ENCODE measurements around the gene DACH1. TPM values are rescaled to one million over a fixed set of nuclear protein-coding genes. Genes with fewer than 3 reads are reported as not detected.

The DACH1 gene
- total RNA-seq, 1 experiment from 2014 or later: 0.02 TPM

DNA sequence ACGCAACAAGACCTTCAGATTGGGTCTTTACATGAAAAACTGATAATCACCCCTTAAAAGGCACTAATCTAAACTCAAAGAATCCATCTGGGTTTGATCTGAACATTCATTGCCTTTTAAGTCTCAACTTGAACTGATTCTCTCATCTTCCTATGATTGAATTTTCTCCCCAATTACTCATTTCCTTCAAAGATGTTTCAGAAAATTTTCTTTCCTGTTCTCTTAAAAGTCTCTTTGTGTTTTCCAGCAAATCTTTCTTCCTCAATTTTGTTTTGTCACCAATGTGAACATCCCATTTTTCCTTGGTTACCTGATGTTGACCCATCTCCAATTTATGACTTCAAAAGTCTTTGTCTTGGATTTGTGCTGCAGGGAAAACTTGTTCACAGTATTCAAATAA lies 234.3 kb downstream of the DACH1 start:
- DNase-seq (ENCODE audit: extremely low read depth, low read depth): no peak

DNA sequence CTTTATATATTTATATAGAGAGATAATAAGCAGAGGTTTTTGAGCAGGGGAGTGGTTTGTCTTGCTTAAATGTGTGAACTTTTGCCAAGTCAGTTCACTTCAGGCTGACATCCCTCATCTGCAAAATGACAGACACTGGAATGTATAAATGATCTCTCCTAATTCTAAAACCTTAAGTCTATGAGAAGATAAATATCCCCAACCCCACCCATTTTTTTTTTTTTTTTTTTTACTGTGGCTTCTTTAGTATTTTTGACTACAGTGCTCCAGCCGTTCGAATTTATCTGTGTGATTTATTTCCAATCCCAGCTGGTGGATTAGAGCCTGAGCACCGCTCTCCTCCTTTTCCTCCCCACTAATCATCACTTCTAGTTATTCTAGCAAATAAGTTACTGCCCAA lies 234.8 kb downstream of the DACH1 start:
- DNase-seq (ENCODE audit: extremely low read depth, low read depth): no peak

DNA sequence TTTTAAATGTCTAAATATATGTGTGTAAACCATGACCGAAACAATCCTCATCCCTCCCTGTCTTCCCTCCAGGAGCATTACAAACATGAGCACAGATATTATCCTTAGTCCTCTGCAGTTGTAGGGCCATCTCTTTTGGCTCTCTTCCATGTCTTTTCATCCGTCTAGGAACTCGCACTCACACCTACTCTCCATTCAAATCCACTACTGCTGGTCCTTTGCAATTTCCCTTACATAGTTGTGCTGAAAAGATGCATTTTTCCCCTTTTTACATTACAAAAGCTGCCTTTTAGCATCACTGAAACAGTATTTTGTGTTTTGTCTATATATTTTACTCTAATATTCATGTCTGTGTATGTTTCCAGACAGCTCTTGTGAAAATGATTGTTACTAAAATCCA lies 237.8 kb downstream of the DACH1 start:
- DNase-seq (ENCODE audit: extremely low read depth, low read depth): no peak

DNA sequence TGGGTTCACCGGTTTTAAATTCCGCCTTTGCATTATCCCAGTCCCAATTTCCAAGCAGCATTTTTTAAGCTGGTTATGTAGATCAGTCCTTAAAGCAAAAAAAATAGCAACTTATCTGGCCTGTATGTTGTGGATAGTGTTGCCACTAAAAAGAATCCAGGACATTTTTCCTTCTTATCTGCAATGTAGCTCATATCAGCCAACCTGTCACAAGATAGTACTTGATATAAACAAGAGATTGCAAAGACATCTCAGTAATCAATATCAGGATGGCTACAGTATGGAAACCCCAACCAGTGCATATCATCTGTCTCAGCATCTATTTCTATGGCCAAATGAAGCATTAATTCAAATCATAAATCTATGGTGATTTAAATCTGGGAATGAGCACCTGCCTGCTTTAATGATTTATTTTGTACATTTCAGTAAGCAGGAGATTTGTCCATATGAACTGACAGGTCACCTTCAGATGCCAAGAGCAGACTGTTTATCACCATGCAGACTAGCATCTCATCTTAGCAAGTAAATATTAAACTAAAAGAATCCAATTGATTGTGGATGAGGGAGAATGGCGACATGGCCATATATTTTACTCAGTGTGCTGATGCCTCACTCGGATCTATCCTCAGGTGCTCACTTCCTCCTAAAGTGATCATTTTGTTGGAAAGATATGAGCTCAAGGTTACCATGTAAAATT lies 240.4 kb downstream of the DACH1 start:
- no peak for DNase-seq (ENCODE audit: extremely low read depth, low read depth)

DNA sequence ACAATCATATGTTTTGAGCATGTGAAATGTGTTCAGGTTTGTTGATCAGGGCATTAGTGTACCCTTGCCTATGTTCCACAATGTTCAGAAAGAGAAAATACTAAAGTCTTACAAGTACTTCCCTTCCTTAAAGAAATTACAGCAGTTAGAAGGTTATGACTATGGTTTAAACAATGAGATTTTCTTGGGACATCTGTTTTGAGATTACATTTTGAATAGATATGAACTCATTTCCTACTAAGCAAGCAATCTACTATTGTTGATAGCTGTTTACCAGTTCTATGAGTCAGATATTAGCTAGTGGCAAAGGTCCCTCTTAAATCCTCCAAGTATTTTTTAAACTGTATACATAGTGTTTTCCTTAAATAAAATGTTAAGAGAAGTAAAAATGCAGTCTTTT lies 241.3 kb downstream of the DACH1 start:
- DNase-seq (ENCODE audit: extremely low read depth, low read depth): no peak

DNA sequence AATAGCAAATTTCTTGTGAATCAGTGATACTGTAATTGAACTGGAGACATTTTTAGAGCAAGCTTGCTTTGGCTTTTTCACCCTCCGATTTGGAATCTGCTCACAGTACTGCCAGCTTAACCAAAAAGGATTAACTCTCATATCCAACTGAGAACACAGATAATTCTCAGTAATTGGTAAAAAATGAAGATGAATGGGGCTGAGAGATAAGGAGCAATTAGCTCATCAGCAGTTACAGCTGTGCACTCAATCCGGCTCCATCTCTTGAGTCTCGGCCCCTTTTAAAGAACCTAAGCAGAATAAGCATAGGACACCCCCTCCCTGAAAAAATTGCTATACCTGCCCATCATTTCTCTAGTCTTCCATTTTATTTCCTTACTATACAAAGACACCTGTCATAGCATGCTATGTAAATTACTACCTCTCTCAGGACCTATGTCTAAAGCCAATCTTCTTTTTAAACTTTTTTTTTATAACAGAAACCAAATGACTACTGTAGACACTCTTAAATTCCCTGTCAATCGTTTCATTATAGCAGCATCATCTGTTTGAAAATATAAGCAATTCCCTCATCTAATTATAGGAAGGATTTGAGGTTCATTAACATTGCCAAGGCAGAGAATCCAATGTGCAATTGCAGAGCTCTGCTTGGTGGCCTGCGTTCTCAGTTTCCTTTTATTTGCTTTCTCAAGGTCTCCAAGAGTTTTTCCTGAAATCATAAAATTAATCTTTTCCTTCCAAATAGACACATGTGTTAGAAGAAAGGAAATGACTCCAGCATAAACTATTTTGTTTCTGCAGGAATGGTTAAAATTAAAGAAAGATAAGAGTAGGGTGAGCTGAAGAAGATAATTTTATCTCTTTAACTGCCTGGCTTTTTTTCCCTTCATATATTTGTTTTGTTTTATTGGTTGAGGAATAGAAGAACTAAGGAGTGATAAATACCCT lies 242.1 kb downstream of the DACH1 start:
- no peak for DNase-seq (ENCODE audit: extremely low read depth, low read depth)

DNA sequence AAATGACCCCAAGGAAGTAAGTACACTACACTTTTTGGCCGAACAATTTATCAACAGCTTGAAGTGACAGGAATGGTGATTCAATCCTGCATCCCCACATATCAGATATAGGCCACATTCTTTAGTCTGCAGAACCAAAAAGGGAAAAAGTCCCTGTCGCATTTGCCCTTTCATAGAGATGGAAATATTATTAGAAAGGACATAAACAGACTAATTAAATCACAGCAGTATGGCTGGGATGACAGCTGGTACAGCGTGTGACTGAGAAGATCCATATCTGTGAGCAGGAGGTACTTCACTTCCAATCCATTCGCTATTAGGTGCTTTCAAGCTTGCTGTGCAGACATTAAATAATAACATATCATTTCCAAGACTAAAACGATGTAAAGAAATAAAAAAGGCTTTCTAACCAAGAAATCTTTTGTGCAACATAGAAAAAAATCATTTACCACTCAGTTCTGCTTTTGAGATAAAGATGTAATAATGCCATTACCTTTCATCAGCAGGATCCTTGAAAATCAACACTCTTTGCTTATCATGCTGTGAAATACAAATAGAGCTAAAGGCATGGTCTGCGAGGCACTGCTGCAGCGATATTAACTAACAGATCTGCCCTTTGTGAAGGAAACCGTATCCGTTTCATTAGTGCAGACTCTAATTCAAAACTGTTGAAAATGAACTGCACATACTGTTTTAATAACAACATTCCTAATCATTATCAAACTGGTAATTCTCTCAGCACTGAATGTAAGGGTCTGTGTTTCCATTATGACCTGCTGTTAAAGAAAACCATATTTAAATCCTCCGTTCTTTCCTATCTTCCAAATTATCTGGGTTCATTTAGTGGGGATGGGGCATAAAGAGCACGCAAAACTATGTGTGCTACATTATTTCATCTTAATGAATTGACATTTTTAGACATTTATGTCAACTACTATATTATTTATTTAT lies 245.6 kb downstream of the DACH1 start:
- no peak for DNase-seq (ENCODE audit: extremely low read depth, low read depth)

DNA sequence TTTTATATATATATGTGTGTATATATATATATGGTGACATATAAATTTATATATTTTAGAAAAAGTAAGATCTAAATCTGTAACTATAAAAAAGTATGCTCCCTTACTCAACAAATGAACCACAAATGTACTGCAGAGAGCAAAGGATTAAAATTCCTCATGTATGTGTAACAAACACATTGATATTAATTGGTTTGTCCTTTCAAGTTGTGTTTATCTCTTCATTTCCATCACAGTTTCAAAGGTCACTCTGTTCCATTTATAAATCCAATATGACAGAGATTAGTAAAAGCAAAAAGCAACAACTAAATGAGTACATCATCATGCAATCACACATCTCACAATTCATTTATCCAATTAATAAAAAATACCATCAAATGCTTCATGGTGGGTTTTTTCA lies 247.9 kb downstream of the DACH1 start:
- no peak for DNase-seq (ENCODE audit: extremely low read depth, low read depth)

DNA sequence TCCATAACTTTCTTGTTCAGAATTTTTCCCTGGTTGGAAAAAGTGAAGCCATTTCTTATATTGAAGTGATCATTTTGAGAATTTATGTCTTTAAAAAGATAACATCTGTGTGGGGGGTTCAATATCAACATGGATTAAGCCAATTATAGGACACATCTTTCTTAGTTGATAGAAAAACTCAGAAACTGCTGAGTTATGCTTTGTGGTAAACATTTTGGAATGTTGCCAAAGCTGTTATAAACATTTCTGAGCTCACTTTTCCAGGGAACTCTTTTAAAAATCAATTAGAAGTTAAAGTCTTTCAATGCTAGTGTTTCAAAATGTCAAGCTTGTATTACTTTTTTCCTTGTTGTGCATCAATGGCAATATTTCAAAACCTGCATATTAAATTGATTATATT lies 248.8 kb downstream of the DACH1 start:
- DNase-seq (ENCODE audit: extremely low read depth, low read depth): no peak

DNA sequence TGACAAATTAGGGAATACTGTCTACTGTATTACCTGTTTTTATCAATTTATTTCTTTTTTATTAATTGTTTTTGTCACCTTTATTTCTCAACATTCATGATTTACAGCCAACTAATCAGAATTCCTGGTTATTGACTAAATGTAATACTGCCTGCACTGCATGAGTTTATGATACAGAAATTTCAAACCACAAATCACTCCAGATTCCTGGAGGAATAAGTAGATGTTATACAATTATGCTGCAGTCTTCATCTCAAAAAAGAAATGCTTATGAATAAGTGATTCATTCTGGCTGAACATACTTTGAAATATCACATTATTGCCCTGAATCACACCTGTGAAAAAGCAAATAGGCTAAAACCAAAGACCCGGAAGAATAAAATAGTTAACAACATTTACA lies 249.7 kb downstream of the DACH1 start:
- DNase-seq (ENCODE audit: extremely low read depth, low read depth): no peak

DNA sequence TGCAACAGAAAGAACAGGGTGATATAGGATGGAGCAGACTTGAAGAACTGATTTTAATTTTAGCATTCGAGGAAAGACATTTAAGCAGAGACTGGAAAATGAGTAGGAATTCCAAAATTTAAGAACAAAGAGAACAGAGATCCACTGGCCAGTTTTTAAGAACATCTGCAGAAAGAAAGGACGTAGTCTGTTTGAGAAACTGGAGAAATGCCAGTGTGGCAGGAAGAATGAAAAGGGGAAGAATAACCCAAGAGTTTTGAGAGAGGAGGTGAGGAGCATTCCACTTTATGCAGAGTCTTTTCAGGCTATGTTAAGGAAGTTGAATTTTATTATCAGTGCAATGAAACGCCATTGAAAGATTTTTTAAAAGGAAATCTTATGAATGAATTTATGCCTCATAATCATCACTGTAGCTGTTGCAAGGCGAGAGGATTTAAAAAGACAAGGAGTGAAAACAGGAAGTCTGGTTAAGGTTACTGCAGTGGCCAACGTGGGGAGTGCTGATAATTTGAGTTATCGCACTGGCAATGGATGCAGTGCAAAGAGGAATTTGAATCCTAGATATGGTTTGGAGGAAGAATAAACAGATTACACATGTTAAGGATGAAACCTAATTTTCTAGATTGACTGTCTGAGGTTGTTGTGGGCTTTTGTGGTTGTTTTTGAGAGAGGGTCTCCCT lies 253.8 kb downstream of the DACH1 start:
- no peak for DNase-seq (ENCODE audit: extremely low read depth, low read depth)

DNA sequence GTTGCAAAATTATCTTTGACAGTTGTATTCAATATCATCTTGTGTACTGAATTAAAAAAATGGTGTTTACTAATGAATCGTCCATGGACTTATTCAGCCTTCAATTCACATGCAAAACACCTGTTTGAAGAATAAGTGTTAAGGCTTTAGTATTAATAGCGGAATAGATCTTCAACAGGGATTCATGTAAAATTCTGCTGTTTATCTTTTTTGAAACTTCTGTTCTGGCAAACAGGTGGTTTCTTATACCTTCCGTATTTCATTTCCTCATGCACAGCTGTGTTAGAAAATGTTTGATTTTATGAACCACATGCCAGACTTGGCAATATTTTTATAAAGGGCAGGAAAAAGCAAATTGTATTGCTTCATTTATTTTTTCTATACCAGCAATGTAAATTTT lies 255.7 kb downstream of the DACH1 start:
- no peak for DNase-seq (ENCODE audit: extremely low read depth, low read depth)

DNA sequence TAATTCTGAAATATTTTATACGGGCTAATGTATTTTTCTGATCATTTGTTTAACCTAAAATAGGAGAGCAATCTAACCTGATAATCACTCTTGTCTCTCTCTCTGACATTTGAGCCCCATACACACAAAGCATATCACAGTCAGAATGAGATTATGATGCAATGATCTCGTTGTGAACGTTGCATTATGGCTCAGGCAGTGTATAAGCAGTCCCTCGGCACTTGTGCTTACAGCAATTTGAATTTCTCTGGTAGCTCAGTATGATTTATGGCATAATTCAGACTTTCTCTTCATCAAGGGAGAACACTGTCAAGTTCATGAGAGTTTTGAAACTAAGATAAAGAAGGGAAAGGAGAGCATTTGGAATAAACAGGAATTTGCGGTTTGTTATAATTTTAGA lies 256.1 kb downstream of the DACH1 start:
- DNase-seq (ENCODE audit: extremely low read depth, low read depth): no peak

DNA sequence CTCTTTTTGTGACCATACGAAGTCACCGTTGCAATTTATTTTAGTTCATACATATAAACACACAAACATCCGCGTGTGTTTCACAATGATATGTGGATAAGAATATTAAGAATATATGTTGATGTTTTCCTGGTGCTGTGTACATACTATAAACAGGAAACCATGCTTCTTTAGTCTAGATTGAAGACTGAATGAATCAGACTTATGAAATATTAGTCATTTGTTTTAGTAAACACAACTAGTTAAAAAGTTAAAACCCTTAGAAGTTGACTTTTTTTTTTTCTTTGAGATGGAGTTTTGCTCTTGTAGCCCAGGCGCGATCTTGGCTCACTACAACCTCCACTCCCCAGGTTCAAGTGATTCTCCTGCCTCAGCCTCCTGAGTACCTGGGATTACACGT lies 257.7 kb downstream of the DACH1 start:
- no peak for DNase-seq (ENCODE audit: extremely low read depth, low read depth)

DNA sequence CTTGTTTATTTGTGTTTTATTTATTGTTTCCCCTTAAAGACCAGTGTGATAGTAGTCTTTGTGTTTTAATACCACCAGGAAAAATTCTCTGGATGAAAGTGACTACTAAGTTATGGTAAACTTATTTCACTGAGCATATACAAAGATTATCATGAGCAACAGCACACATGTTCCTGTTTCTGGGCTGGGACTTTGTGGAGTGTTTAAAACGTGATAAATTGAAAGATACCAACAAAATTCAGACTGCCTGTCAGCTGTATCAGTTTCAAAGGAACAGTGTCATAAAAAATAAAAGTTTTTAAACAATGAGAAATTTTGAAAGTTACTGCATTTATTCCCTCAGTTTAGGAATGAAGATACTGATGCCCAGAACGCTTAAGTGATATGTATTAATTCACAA lies 259.4 kb downstream of the DACH1 start:
- no peak for DNase-seq (ENCODE audit: extremely low read depth, low read depth)

DNA sequence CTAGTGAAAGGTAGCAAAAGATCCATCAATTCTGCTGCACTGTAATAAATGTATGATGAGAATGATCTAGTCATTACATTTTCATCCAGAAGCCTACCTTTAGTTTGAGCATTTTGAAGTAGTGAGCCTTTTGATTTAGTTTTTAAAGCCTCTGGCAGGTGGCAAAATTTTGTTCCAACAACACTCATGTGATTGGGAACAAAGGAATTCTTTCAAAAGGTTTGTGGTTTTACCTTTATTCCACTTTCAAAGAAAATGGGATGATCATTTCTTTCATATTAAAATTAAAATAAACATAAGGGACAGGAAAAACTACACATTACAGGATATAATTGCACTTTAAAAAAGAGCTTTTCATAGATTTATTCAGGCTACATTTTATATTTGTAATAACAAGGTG lies 260.2 kb downstream of the DACH1 start:
- DNase-seq (ENCODE audit: extremely low read depth, low read depth): no peak

DNA sequence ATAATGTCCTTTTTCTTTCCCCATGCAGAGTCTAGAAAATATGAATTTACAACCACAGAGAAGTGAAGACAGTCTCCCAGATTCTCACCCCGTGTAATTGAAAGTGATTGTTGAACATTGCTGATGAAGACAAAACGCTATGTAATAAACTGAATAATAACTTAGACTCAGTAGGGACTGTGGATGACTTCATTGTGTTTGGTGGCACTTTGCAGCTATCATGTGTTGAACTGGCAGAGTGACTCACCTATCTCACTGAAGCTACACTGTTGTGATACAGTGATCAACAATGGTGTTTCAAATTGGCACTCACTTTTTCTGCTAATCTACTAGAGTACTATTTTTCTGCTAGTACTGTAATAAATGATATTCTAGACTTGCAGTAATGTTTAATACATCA lies 261.3 kb downstream of the DACH1 start:
- no peak for DNase-seq (ENCODE audit: extremely low read depth, low read depth)

DNA sequence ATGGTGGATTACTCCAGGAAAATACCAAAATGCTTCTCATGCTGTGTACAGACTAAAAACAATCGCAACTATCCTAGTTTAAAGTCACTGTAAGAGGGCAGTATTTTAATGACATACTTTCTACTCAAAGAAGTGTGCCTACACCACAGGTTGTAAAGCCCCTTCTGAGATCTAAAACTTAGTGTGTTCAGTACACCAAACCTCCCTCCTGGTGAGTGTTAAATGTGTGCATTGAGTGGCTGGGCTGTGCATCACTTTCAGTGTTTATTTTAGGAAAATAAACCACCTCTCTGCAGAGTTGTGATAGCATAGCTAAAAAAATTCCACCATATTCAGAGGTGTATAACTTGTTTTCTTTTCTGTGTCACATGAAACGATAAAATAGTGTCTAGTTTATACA lies 263.7 kb downstream of the DACH1 start:
- no peak for DNase-seq (ENCODE audit: extremely low read depth, low read depth)

DNA sequence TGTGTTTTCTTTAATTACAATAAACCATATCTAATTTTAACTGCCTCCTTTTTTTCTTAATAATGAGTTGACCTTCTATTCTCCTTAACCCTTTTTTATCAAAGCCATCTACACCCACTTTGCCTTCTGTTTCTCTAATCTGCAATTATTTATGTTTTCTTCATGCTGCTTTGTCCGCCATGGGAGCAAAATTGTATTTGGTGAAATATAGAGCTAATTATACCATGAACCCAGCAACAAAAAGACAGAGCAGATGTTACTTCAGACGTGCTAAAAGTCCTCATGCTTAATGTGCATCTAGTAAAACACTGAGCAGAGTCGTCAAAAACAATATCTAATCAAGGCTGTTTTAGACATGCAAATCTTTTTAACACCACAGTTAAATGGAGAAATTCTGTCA lies 264.7 kb downstream of the DACH1 start:
- DNase-seq (ENCODE audit: extremely low read depth, low read depth): no peak

DNA sequence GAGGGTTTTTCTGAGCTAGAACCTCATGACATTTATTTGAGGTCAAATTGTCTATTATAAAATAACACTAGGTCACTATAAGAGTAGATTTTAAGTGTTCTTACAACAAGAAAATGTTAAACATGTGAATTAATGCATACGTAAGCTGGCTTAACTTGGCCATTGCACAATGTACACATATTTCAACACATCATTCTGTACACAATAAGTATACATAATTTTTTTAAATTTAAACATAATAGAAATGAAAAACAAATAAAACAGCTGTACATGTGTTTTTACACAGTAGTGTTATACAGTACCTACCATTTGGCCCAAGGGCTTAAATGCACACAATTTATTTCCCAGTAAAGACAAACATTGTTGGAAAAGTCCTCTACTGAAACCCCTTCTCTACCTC lies 269.9 kb downstream of the DACH1 start:
- DNase-seq (ENCODE audit: extremely low read depth, low read depth): no peak

Measured in NCI-H460 (cell line).